Glutamatergic neuron (in vitro differentiated cells): ENCODE data around the gene PYM1. TPM values are rescaled to one million over a fixed set of nuclear protein-coding genes. Genes with fewer than 3 reads are reported as not detected.
"Not testable (repeated sequence)": the region's sequence is repeated elsewhere in the genome, so short reads cannot be mapped to it uniquely, and the experiment has no call there.

Experiments used
- DNase-seq: peaks from one replicate; pipeline ENCODE4 v3.0.0; 2022
- H3K27ac Mint-ChIP-seq: one replicate; pipeline ENCODE4 v1.8.0; 2020; ENCODE audit warnings: mild to moderate bottlenecking, mixed read lengths, inconsistent platforms; ENCODE audit not compliant: unreplicated experiment
- H3K27me3 Mint-ChIP-seq: one replicate; pipeline ENCODE4 v1.8.0; 2020; ENCODE audit warnings: mild to moderate bottlenecking, moderate library complexity, mixed read lengths, inconsistent platforms; ENCODE audit not compliant: unreplicated experiment
- H3K36me3 Mint-ChIP-seq: one replicate; pipeline ENCODE4 v1.8.0; 2020; ENCODE audit warnings: mild to moderate bottlenecking, mixed read lengths, inconsistent platforms; ENCODE audit not compliant: unreplicated experiment
- H3K4me1 Mint-ChIP-seq: one replicate; pipeline ENCODE4 v1.8.0; 2020; ENCODE audit warnings: mild to moderate bottlenecking, low read depth, mixed read lengths, inconsistent platforms; ENCODE audit not compliant: unreplicated experiment
- H3K4me3 Mint-ChIP-seq: one replicate; pipeline ENCODE4 v1.8.0; 2020; ENCODE audit warnings: mild to moderate bottlenecking, mixed read lengths, inconsistent platforms; ENCODE audit not compliant: unreplicated experiment
- H3K9me3 Mint-ChIP-seq: one replicate; pipeline ENCODE4 v1.8.0; 2020; ENCODE audit warnings: mild to moderate bottlenecking, moderate library complexity, mixed read lengths, inconsistent platforms; ENCODE audit not compliant: unreplicated experiment
- total RNA-seq: library from RNA; stranded (reverse); fragmentation: NEBNext Ultra II Directional; extraction: Animal tissue kit (Norgen Biotek cat#: 25700); gene quantifications from one replicate; pipeline ENCODE4 v1.2.1, GENCODE V29; 2021; ENCODE audit not compliant: unreplicated experiment
- TF ChIP-seq, protein P1 (sequence below): fragments of 200-600 bp; sonication (generic); IDR thresholded peaks from one replicate; pipeline ENCODE4 v1.5.0; 2021; ENCODE audit not compliant: partially characterized antibody, unreplicated experiment

The PYM1 gene
- total RNA-seq, 1 donor from 2014 or later = 55.3 TPM

DNA sequence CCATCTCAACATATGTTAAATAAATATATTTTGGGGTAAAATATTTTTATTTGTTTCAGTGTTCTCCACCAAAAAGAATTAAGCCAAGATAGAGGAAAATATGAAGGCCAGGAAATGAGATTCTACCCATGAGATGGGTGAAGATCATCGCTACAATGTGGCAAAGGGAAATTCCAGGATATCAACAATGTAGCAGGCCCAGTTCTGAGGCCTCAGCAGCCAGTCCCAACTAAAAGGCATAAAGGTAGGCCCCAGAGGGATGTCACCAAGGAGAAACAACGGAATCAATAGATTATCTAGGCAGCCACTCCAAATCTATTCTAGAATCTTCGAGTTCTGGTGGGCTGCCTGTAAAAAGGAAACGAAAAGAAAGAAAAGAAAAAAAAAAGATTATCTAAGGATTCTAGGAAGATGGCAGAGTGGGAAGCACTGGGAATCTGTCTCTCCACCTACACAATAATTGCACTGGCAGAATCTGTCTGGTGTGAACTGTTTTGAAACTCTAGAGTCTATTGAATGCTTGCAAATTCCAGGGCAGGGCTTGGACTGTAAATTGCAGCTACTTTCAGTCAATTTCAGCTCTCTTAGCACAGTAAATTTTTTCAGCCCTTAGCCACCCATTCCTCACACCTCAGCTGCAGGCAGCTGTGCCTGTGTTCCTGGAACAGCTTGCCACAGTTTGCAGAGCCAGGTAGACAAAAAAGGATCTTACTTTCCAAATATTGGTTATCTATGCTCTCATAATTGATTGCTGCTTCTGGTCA, 51.8 kb downstream of the PYM1 start:
- H3K27me3 Mint-ChIP-seq = no peaks in the 10 kb centered on the region
- TF ChIP-seq, protein P1, sequence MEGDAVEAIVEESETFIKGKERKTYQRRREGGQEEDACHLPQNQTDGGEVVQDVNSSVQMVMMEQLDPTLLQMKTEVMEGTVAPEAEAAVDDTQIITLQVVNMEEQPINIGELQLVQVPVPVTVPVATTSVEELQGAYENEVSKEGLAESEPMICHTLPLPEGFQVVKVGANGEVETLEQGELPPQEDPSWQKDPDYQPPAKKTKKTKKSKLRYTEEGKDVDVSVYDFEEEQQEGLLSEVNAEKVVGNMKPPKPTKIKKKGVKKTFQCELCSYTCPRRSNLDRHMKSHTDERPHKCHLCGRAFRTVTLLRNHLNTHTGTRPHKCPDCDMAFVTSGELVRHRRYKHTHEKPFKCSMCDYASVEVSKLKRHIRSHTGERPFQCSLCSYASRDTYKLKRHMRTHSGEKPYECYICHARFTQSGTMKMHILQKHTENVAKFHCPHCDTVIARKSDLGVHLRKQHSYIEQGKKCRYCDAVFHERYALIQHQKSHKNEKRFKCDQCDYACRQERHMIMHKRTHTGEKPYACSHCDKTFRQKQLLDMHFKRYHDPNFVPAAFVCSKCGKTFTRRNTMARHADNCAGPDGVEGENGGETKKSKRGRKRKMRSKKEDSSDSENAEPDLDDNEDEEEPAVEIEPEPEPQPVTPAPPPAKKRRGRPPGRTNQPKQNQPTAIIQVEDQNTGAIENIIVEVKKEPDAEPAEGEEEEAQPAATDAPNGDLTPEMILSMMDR = no peak
- H3K4me1 Mint-ChIP-seq = no peaks in the 10 kb centered on the region
- no peak for DNase-seq
- H3K9me3 Mint-ChIP-seq = peaks cover 5% of the 10 kb centered on the region
- H3K4me3 Mint-ChIP-seq = no peak overlapping the region
- H3K27ac Mint-ChIP-seq = no peak overlapping the region
- H3K36me3 Mint-ChIP-seq = peaks cover 10% of the 10 kb centered on the region

- Mint-ChIP-seq H3K9me3 (peaks cover 5% of the 10 kb centered on the region), H3K4me3 (no peak overlapping the region), H3K27me3 (no peaks in the 10 kb centered on the region), H3K27ac (no peak overlapping the region), H3K4me1 (no peaks in the 10 kb centered on the region), H3K36me3 (peaks cover 10% of the 10 kb centered on the region)
- DNase-seq = no peak
- TF ChIP-seq, protein P1 = no peak
Measured at GRCh38 chr12:55874443-55874842, 53.3 kb downstream of the PYM1 start.

GRCh38 chr12:55866454-55867004, 61.2 kb downstream of the PYM1 start:
- not testable (repeated sequence) for H3K27ac Mint-ChIP-seq, H3K4me3 Mint-ChIP-seq, DNase-seq, H3K4me1 Mint-ChIP-seq, H3K9me3 Mint-ChIP-seq, H3K27me3 Mint-ChIP-seq, H3K36me3 Mint-ChIP-seq

- Mint-ChIP-seq H3K9me3 (no peaks in the 10 kb centered on the region), H3K36me3 (no peaks in the 10 kb centered on the region), H3K4me1 (no peaks in the 10 kb centered on the region), H3K27me3 (peaks cover 2% of the 10 kb centered on the region), H3K27ac (no peak overlapping the region), H3K4me3 (no peak overlapping the region)
- TF ChIP-seq, protein P1 = no peak
- DNase-seq = no peak
Measured at GRCh38 chr12:55865327-55865726, 62.4 kb downstream of the PYM1 start.

DNA sequence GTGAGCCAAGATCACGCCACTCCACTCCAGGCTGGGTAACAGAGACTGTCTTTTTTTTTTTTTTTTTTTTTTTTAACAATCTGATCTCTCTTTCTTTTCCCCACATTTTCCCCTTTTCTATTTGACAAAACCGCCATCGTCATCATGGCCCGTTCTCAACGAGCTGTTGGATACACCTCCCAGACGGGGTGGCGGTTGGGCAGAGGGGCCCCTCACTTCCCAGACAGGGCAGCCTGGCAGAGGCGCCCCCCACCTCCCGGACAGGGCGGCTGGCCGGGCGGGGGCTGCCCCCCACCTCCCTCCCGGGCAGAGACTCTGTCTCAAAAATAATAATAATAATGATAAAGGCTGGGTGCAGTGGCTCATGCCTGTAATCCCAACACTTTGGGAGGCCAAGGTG, 64.8 kb downstream of the PYM1 start:
- DNase-seq, H3K36me3 Mint-ChIP-seq, H3K27me3 Mint-ChIP-seq, H3K27ac Mint-ChIP-seq, H3K4me3 Mint-ChIP-seq, H3K4me1 Mint-ChIP-seq, H3K9me3 Mint-ChIP-seq: not testable (repeated sequence)

- DNase-seq = no peak
- H3K4me3 Mint-ChIP-seq = no peak overlapping the region
- H3K36me3 Mint-ChIP-seq = no peaks in the 10 kb centered on the region
Measured at GRCh38 chr12:55862286-55862685, 65.4 kb downstream of the PYM1 start.

More at GRCh38 chr12:55862286-55862685, 65.4 kb downstream of the PYM1 start:
- Mint-ChIP-seq H3K4me1 (no peaks in the 10 kb centered on the region), H3K27me3 (peaks cover 4% of the 10 kb centered on the region), H3K27ac (no peak overlapping the region), H3K9me3 (no peaks in the 10 kb centered on the region)
- TF ChIP-seq, protein P1 = no peak
